Stomach (tissue), 9 donors: ENCODE data around the gene KLK8. TPM values are rescaled to one million over a fixed set of nuclear protein-coding genes. Genes with fewer than 3 reads are reported as not detected.

Experiments used
- DNase-seq, 2 donors: peaks; one replicate each; pipeline versions ENCODE4 v3.0.0 to v3.0.0-alpha.2; 2013 to 2019
- H3K27ac ChIP-seq, 5 donors: fragments of 200-600 bp in 4 of 5; sonication (generic) in 4 of 5; one replicate each; pipeline ENCODE4 v1.5.1; 2013 to 2019; ENCODE audit warnings: mild to moderate bottlenecking in 1 of 5, moderate library complexity in 1 of 5
- H3K27me3 ChIP-seq, 3 donors: fragments of 200-600 bp; sonication (generic); one replicate each; pipeline ENCODE4 v1.5.1; 2017 to 2019; ENCODE audit warnings: mixed run types in 1 of 3
- H3K36me3 ChIP-seq, 4 donors: fragments of 200-600 bp; sonication (generic); 1 replicate in 3 of 4; 2 replicates in 1 of 4; pipeline ENCODE4 v1.5.1; 2016 to 2019
- H3K4me1 ChIP-seq, 4 donors: fragments of 200-600 bp; sonication (generic); one replicate each; pipeline ENCODE4 v1.5.1; 2016 to 2019
- H3K4me3 ChIP-seq, 4 donors: fragments of 200-600 bp; sonication (generic) in 3 of 4; one replicate each; pipeline ENCODE4 v1.5.1; 2016 to 2019; ENCODE audit warnings: mild to moderate bottlenecking in 1 of 4
- H3K9me3 ChIP-seq, 4 donors: fragments of 200-600 bp; sonication (generic); one replicate each; pipeline ENCODE4 v1.5.1; 2016 to 2019
- CTCF ChIP-seq, 7 experiments: fragments of 450-650 bp in 4 of 7; fragments of 200-600 bp in 3 of 7; sonication (generic) in 3 of 7; IDR thresholded peaks; one replicate each; pipeline ENCODE4 v1.5.1; 2016 to 2019; ENCODE audit warnings: antibody characterized with exemption in 7 of 7, control low read depth in 2 of 7, mild to moderate bottlenecking in 1 of 7
- EP300 ChIP-seq: sonication (generic); formaldehyde crosslinking; IDR thresholded peaks from one replicate; pipeline ENCODE4 v1.6.1; 2017; ENCODE audit warnings: antibody characterized with exemption
- POLR2A ChIP-seq, 4 donors: fragments of 450-650 bp; IDR thresholded peaks; one replicate each; pipeline ENCODE4 v1.6.1; 2016; ENCODE audit warnings: antibody characterized with exemption in 4 of 4, control low read depth in 2 of 4, mild to moderate bottlenecking in 1 of 4, moderate library complexity in 1 of 4
- POLR2AphosphoS5 ChIP-seq, 3 donors: sonication (generic); formaldehyde crosslinking; IDR thresholded peaks; one replicate each; pipeline ENCODE4 v1.6.1; 2016; ENCODE audit warnings: antibody characterized with exemption in 3 of 3
- WGBS, 5 donors: extraction: QIAGEN DNeasy Blood & Tissue Kit in 3 of 5; methylation state at CpG; one replicate each; pipeline versions ENCODE4 v1.1.5 to v1.1.7; 2013 to 2018; 5-methylcytosine and 5-hydroxymethylcytosine counted together
- intact Hi-C: fragments of 100-400 bp; cut with DNase I; formaldehyde crosslinking; loops from one replicate; pipeline ENCODE4 v1.15.1; 2023; ENCODE audit warnings: low total_unique reads
- polyA plus RNA-seq, 3 donors: library from polyadenylated mRNA; stranded (reverse); fragments of 200-250 nt; gene quantifications; one replicate each; pipeline ENCODE4 v1.2.3, GENCODE V29; 2013
- total RNA-seq, 5 donors: library from RNA; depleted of rRNA; stranded (reverse); fragments of >200 nt; gene quantifications; one replicate each; pipeline versions ENCODE4 v1.1.0 to v1.2.3, GENCODE V29; 2014 to 2016
- donor health status: healthy with polysubstance abuse.
- donor health status: Bipolar disorder and iron deficiency.
- donor health status: healthy.

KLK8 gene
- total and polyA plus RNA-seq, 8 donors: 116 TPM; not detected in 7

- Histone ChIP-seq H3K27me3 (peaks cover 0 to 87% (median 26%) of the 10 kb centered on the region in 3 donors), H3K4me3 (no peak overlapping the region), H3K9me3 (no peaks in the 10 kb centered on the region), H3K27ac (no peak overlapping the region), H3K4me1 (no peaks in the 10 kb centered on the region), H3K36me3 (no peaks in the 10 kb centered on the region)
- intact Hi-C loops: no loop called here
- TF ChIP-seq POLR2A (IDR thresholded peaks at IDR 0.05) (no peak), EP300 (no peak), POLR2AphosphoS5 (IDR thresholded peaks at IDR 0.05) (no peak), CTCF (IDR thresholded peaks at IDR 0.05) (no peak)
- WGBS, 5 donors: 52 to 67% (median 58%) methylated on average over 10 to 11 of the region's 11 CpGs
- DNase-seq: no peak
Observed at GRCh38 chr19:50981587-50982146, 19.7 kb downstream of the KLK8 start.

DNA sequence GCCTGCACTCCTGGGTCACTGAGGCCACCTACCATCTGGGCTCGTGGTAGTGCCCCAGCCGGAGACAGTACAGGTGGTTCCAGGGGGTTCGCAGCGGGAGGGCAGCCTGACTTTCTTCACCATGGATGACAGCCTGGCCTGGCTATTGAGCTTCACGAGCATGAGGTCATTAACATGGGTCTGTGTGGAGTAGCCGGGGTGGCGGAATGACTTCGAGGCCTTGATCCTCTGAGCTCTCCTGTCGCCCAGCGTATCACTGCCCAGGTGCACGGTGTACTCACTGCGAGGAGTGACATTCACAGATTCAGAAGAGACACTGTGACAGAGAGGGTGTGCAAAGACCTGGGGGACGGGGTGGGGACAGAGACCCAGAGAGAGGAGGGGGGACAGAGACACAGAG is 21.2 kb downstream of the KLK8 start:
- 51 to 65% (median 60%) methylated on average over 13 of the region's 13 CpGs for WGBS, 5 donors
- TF ChIP-seq CTCF (IDR thresholded peaks at IDR 0.05) (no peak), POLR2A (IDR thresholded peaks at IDR 0.05) (no peak), POLR2AphosphoS5 (IDR thresholded peaks at IDR 0.05) (no peak), EP300 (no peak)

DNA sequence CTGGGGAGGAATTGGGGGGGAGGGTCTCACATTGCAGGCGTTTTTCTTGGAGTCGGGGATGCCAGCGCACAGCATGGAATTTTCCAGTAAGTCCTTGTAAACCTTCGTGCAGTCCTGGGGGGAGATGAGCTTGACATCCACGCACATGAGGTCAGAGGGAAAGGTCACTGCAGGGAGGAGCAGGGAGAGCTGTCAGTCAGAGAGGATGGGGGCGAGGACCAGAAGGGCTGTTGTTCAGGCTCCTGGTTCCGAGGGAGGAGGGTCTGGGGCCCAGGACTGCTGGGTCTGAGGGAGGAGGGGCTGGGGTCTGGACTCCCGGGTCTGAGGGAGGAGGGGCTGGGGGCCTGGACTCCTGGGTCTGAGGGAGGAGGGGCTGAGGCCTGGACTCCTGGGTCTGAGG is 21.6 kb downstream of the KLK8 start:
- H3K27me3 ChIP-seq: peaks cover 3 to 94% (median 26%) of the 10 kb centered on the region in 3 donors
- 38 to 45% (median 38%) methylated on average over 7 to 8 of the region's 8 CpGs for WGBS, 5 donors

More for the DNA sequence above, 21.2 kb downstream of the KLK8 start:
- no peaks in the 10 kb centered on the region for H3K36me3 ChIP-seq
- H3K4me1 ChIP-seq: no peaks in the 10 kb centered on the region
- H3K9me3 ChIP-seq: no peaks in the 10 kb centered on the region
- H3K27me3 ChIP-seq: peaks cover 3 to 95% (median 26%) of the 10 kb centered on the region in 3 donors
- no peak overlapping the region for H3K4me3 ChIP-seq
- no peak overlapping the region for H3K27ac ChIP-seq
- DNase-seq: no peak
- intact Hi-C loops: no loop called here

DNA sequence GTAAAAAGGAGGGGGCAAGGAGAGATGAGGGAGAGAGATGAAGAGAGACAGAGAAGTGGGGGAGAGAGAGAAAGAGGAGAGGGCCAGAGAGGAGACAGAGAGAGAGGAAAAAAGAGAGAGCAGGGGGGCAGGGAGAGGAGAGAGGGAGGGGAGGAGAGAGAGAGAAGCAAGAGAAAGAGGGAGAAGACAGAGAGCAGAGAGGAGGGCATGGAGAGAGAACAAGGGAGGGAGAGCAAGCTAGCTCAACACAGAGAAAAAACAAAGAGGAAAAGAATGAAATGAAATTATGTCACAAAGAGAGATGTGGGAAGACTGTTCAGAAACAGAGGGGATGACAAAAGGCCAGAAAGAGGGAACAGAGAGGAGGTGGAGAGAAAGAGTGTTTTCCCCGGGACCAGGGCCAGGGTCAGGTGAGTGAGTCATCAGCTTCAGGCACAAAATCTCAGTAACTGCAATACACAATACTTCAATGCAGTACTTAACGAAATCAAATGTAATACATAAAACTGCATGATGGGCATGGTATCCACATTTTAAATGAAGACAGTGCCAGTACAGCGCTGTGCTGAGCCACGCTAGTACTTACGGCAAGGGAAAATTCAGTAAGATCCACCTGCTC is 22.5 kb downstream of the KLK8 start:
- no peak overlapping the region for H3K4me3 ChIP-seq
- no peaks in the 10 kb centered on the region for H3K36me3 ChIP-seq
- no peaks in the 10 kb centered on the region for H3K4me1 ChIP-seq
- H3K9me3 ChIP-seq: no peaks in the 10 kb centered on the region
- intact Hi-C loops: no loop called here
- WGBS, 5 donors: 60 to 66% (median 64%) methylated on average over 5 of the region's 5 CpGs
- no peak for DNase-seq
- TF ChIP-seq CTCF (IDR thresholded peaks at IDR 0.05) (no peak), POLR2AphosphoS5 (IDR thresholded peaks at IDR 0.05) (no peak), POLR2A (IDR thresholded peaks at IDR 0.05) (no peak), EP300 (no peak)
- H3K27ac ChIP-seq: no peak overlapping the region
- H3K27me3 ChIP-seq: peaks cover 3 to 90% (median 18%) of the 10 kb centered on the region in 3 donors

More for the DNA sequence above, 21.6 kb downstream of the KLK8 start:
- Histone ChIP-seq H3K36me3 (no peaks in the 10 kb centered on the region), H3K27ac (no peak overlapping the region), H3K9me3 (no peaks in the 10 kb centered on the region), H3K4me1 (no peaks in the 10 kb centered on the region), H3K4me3 (no peak overlapping the region)
- no peak for DNase-seq
- intact Hi-C loops: no loop called here
- TF ChIP-seq EP300 (no peak), CTCF (IDR thresholded peaks at IDR 0.05) (no peak), POLR2AphosphoS5 (IDR thresholded peaks at IDR 0.05) (no peak), POLR2A (IDR thresholded peaks at IDR 0.05) (no peak)
